DMS 273 (cell line): Measurements from ENCODE around the gene TEK.

Source experiments
- DNase-seq: peaks from one replicate; lab custom pipeline; 2025; ENCODE audit not compliant: unreplicated experiment; lab: John Stamatoyannopoulos, UW

The TEK gene

GRCh38 chr9:27118916-27119315 lies 9.9 kb downstream of the TEK start:
- DNase-seq = no peak

GRCh38 chr9:27124151-27124550 lies 15.1 kb downstream of the TEK start:
- DNase-seq = no peak

GRCh38 chr9:27125030-27125429 lies 16.0 kb downstream of the TEK start:
- DNase-seq = peak; percentile 74

GRCh38 chr9:27125936-27126335 lies 16.9 kb downstream of the TEK start:
- no peak for DNase-seq

- DNase-seq = no peak
These were observed 17.6 kb downstream of the TEK start for GRCh38 chr9:27126670-27127069.

GRCh38 chr9:27129221-27129620 lies 20.2 kb downstream of the TEK start:
- no peak for DNase-seq

- DNase-seq = no peak
These were observed 22.7 kb downstream of the TEK start for GRCh38 chr9:27131731-27132130.

- no peak for DNase-seq
These were observed 24.8 kb downstream of the TEK start for GRCh38 chr9:27133817-27134216.

GRCh38 chr9:27142299-27142930 lies 33.4 kb downstream of the TEK start:
- no peak for DNase-seq

- no peak for DNase-seq
These were observed 36.1 kb downstream of the TEK start for GRCh38 chr9:27145143-27145542.

- no peak for DNase-seq
These were observed 40.6 kb downstream of the TEK start for GRCh38 chr9:27149651-27150050.

- DNase-seq = no peak
These were observed 41.9 kb downstream of the TEK start for GRCh38 chr9:27150746-27151406.

GRCh38 chr9:27151693-27152404 lies 42.8 kb downstream of the TEK start:
- DNase-seq = no peak

GRCh38 chr9:27152405-27152718 lies 43.3 kb downstream of the TEK start:
- DNase-seq = no peak

GRCh38 chr9:27154908-27155307 lies 45.9 kb downstream of the TEK start:
- no peak for DNase-seq

- no peak for DNase-seq
These were observed 48.1 kb downstream of the TEK start for GRCh38 chr9:27157097-27157496.

- no peak for DNase-seq
These were observed 48.7 kb downstream of the TEK start for GRCh38 chr9:27157736-27158135.

- DNase-seq = no peak
These were observed 51.6 kb downstream of the TEK start for GRCh38 chr9:27160636-27161035.

GRCh38 chr9:27162045-27162444 lies 53.0 kb downstream of the TEK start:
- DNase-seq = no peak

GRCh38 chr9:27165068-27165467 lies 56.0 kb downstream of the TEK start:
- DNase-seq = no peak

GRCh38 chr9:27165670-27166069 lies 56.6 kb downstream of the TEK start:
- no peak for DNase-seq

- no peak for DNase-seq
These were observed 59.5 kb downstream of the TEK start for GRCh38 chr9:27168496-27168895.

- no peak for DNase-seq
These were observed 59.9 kb downstream of the TEK start for GRCh38 chr9:27168951-27169350.
